OCI-LY1 (cell line): ENCODE results near the gene TSPOAP1.

Source experiments
- CTCF ChIP-seq: fragments of 200-600 bp; sonication (generic), shearing (Covaris generic); IDR thresholded peaks from 2 replicates; pipeline ENCODE4 v1.5.1; 2017; ENCODE audit warnings: mild to moderate bottlenecking, antibody characterized with exemption, low read length, moderate library complexity, mixed read lengths
- EZH2 ChIP-seq: fragments of 200-600 bp; sonication (generic), shearing (Covaris generic); IDR thresholded peaks from 2 replicates; pipeline ENCODE4 v1.8.0; 2017; ENCODE audit warnings: borderline replicate concordance, mixed run types, mild to moderate bottlenecking, antibody characterized with exemption, low read length, moderate library complexity, mixed read lengths

DNA sequence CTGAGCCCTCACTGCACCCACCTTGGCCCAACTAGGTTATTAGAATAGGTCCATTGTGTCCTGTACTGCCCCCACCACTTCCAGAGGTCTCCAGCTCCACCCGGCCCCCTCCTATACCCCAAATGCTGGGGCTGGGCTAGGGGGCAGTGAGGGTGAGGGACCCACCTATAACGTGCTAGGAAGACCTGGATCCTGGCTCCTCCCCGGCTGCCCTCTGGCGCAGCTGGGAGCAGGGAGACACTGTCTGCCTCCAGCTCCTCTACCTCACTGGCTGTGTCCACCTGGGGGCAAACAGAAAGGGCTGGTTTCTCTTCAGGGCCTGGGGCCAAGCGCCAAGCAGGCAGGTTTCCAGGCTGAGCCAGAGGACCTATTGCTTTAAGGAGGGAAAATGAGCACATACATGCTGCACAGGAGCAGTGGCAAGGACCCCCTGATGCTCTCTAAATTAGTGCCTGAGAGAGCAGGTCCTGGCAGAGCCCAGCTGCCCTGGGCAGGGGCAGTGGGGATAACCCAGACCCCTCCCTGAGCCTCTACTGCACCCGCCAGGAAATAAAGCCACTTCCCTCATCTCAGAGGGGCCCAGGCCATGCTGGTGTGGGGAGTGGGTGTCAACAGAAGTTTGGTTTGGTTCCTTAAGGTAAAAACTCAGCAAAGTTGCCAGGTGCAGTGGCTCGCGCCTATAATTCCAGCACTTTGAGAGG, 12.2 kb downstream of the TSPOAP1 start:
- TF ChIP-seq CTCF (no peak), EZH2 (no peak)
